NCI-H510A treated with DMSO at 0.1 percent for 48 hours (cell line): Measurements from ENCODE around the gene ZACN.
A peak's percentile ranks its signal among the peaks of the same experiment; 100 is the strongest.
"Not testable (repeated sequence)": the region's sequence is repeated elsewhere in the genome, so short reads cannot be mapped to it uniquely, and the experiment has no call there.

Experiments used
- DNase-seq: peaks from one replicate; lab custom pipeline; 2025; lab: John Stamatoyannopoulos, UW

Gene ZACN

GRCh38 chr17:76078860-76079534 lies at the start of gene ZACN:
Gene ZACN (plus strand): TSS chr17:76079182. CDS start chr17:76079265, 83 bp downstream.
- peak; percentile 40 for DNase-seq

GRCh38 chr17:76032073-76032779 lies 46.8 kb upstream of the ZACN start:
- no peak for DNase-seq

DNA sequence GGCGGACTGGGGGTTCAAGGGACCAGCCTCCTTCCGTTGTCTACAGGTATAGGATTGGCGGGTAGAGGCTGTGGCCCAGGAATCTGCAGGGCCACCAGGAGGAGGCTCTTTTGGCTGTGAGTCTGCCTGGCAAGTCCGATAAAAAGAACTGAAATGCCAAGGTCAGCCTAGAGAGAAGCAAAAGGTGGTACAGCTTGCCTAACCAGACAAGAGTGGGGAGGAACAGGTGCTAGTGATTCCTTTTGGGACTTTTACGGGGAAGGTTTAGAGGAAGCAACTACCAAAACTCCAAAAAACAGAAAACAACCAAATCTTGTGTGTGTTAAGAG lies 46.2 kb upstream of the ZACN start:
- DNase-seq: no peak

- DNase-seq: no peak
These were observed 45.8 kb upstream of the ZACN start for GRCh38 chr17:76033139-76033538.

DNA sequence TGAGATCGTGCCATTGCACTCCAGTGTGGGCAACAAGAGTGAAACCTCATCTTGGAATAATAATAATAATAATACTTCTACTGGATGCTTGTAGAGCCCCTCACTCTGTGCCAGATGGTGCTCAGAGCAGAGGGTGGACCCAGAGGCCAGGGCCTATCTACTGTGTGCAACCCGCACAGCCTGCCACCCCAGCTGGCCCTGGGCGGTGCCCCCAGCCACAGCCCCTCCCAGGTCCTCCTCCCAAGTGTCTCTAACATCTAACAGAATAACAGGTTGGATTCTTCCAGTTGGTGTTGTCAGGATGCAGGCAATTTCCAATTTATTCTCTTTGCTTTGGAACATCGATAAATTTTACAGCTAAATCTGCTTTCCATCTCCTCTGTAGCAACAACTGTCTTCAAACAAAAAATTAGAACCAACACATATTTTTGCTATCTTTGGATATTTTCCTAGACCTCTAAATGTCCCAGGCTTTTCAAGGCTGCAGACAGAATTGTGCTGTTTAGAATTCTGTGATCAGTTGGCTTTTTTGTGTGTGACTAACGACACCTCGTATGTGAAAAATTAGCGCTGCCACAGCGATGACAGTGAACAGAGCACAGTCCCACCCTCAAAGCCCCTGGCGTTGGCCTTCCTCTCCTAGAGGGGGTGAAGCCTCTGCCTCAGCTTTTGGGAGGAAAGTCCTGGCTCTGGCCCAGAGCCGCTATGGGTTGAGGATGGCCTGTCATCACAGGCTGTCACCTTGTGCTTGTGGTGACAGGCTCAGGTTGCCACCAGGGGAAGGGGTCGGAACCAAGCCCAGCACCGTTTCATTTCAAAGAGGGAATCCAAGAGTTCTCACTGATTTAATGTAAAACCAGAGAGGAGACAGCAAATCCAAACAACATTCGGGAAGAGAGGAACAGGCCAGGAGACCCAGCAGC lies 44.3 kb upstream of the ZACN start:
- DNase-seq: no peak

- no peak for DNase-seq
These were observed 42.3 kb upstream of the ZACN start for GRCh38 chr17:76036497-76037261.

DNA sequence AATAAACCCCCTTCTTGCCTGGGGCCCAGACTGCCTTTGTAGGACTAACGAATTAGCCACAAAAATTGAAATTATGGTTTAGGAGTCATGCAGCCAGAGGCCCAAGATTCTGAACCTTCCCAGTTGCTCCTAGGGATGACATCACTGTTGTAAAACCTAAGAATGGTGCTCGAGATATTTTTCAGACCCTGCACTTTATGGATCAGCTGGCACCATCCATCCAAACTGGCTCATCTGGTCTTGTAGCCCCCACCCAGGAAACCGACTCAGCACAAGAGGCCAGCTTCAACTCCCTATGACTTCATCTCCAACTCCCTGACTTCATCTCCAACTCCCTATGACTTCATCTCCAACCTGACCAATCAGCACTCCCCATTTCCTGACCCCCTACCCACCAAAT lies 40.9 kb upstream of the ZACN start:
- DNase-seq: no peak

GRCh38 chr17:76039121-76039520 lies 39.9 kb upstream of the ZACN start:
- no peak for DNase-seq

DNA sequence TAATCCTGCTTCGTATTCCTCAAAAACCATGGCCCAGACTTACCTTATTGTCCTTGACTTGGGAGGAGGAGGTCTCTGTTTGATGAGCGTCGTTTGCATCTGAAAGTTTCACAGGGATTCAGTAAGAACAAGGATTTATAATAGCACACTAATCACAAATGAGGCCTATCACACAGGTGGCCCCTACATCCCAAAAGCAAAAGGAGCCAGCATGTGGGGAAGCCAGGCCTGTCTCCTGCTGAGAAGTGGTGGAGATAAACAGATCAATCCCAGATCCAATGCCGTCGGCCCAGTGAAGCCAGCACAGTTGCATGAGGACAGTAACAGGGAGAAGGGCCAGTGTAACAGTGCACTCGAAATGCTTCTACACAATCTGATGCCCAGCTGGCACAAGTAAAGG lies 38.6 kb upstream of the ZACN start:
- no peak for DNase-seq

DNA sequence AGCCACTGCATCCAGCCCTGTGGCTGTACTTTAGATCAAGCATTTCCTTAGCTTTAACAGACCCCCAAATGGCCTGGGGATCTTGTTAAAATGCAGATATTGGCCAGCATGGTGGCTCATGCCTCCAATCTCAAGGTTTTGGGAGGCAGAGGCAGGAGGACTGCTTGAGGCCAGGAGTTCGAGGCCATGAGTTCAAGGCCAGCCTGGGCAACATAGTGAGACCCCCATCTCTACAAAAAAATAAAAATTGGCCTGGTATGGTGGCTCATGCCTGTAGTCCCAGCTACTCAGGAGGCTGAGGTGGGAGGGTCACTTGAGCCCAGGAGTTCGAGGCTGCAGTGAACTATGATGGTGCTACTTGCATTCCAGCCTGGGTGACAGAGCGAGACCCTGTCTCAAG lies 36.1 kb upstream of the ZACN start:
- not testable (repeated sequence) for DNase-seq

- not testable (repeated sequence) for DNase-seq
These were observed 34.4 kb upstream of the ZACN start for GRCh38 chr17:76044475-76045007.

- DNase-seq: no peak
These were observed 32.9 kb upstream of the ZACN start for GRCh38 chr17:76046064-76046463.

- DNase-seq: no peak
These were observed 30.9 kb upstream of the ZACN start for GRCh38 chr17:76048025-76048605.

GRCh38 chr17:76048711-76049110 lies 30.3 kb upstream of the ZACN start:
- no peak for DNase-seq

GRCh38 chr17:76049239-76049638 lies 29.7 kb upstream of the ZACN start:
- DNase-seq: no peak

GRCh38 chr17:76049836-76050537 lies 29.0 kb upstream of the ZACN start:
- no peak for DNase-seq

DNA sequence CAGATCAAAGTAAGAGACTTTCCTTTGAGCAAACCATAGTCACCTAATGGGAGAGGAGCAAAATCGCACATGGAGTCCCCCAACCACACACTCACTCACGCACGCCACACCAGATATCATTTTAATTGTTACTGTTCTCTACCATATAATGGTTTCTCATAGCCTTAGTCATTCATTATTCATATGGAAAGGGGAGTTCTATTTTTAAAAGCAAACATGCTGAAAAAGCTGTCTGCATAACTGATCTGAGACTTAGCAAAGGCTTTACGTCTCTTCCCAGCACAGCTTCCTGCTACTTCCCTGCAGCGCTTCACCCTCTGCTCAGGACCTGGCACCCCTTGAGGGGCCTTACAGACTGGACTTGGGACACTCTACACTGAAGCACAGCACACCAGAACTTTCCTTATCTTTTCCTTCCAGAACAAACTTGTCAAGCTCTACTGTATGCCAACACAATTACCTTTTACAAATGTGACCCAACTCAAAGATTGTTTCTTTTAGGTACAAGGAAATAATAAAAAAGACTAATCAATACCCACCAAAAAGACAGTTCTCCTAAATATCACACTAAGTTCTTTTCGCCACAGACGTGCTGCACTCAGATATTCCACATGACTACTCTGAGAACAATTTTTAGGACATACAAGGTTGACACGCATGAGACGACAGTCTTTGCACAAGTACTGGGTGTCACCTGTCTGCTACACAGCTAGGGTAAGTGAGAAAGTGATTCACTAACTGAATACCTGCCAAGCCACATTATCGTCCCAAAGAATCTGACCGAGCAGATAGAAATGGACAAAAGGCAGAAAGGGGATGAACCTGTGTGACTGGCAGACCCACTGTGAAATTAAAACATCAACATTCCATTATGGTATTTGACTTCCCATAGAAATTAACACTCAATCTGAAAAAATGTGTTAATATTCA lies 28.2 kb upstream of the ZACN start:
- no peak for DNase-seq

DNA sequence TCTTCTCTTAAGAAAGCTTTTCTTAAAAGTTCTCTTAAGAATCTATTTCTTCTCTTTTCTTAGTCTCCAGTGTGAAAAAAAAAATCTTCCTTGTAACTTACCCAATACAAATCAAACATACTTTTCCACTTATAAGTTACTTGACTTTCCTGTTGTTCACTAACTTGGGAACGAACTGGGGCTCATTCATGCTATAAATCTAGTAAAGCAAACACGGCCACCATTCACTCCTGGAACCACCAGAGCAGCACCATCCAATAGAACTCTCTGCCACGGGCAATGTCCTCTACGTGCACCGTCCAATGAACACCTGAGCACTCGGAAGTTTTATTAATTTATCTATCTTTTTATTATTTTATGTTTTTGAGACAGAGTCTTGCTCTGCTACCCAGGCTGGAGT lies 27.4 kb upstream of the ZACN start:
- DNase-seq: no peak

DNA sequence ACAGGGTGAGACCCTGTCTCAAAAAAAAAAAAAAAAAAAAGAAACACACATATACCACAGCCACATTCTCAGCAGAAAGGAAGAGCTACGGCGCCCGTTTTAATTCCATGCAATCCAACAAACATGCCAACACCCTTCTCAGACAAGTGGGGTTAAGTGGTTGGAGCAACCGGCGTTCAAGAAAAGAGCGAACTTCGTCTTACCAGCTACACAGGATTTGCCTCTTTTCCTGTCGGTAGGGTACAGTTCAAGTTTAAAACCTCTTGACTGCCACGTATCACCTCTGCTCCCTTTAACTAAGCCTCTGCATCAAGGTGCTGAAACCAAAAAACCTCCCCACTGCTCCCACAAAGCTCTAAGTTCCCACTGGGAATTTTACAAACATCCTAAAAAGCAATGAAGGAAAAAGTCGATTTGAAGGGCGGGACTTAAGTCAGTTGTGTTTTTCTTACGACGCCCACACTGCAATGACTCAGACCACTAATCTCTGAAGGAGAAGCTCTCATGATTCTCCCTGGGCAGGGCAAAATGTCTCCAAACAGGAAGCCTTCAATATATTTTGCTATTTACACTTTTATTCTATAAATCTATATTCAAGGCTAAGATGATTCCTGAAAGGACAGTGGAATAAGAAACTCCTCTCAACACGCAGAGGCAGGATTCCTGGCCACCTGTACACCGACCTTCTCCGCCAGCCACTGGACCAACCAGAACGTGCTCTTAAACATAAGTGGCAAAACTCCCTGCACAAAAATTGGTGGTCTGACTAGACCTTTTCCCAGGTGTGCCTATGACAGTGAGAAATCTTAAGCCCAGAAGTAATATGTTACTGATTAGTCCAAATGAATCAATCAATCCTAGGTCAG lies 25.5 kb upstream of the ZACN start:
- DNase-seq: no peak
